GM18505 (cell line): ENCODE data around the gene SH3PXD2A.

Source experiments
- ATAC-seq: cut with Tn5 transposase; IDR thresholded peaks from one replicate; pipeline ENCODE4 v1.9.1; 2021; ENCODE audit not compliant: unreplicated experiment
- POLR2A ChIP-seq: IDR thresholded peaks from 4 replicates; pipeline ENCODE4 v1.6.1; 2011; ENCODE audit warnings: borderline replicate concordance; ENCODE audit not compliant: insufficient read depth, insufficient read length; ENCODE audit errors: extremely low read depth

The SH3PXD2A gene

GRCh38 chr10:103564776-103565520, 290.4 kb downstream of the SH3PXD2A start:
- TF ChIP-seq POLR2A: no peak
- no peak for ATAC-seq

GRCh38 chr10:103564116-103564501, 291.3 kb downstream of the SH3PXD2A start:
- no peak for TF ChIP-seq POLR2A
- ATAC-seq: no peak

- no peak for TF ChIP-seq POLR2A
- ATAC-seq: no peak
Observed at GRCh38 chr10:103563231-103564115, 291.9 kb downstream of the SH3PXD2A start.

DNA sequence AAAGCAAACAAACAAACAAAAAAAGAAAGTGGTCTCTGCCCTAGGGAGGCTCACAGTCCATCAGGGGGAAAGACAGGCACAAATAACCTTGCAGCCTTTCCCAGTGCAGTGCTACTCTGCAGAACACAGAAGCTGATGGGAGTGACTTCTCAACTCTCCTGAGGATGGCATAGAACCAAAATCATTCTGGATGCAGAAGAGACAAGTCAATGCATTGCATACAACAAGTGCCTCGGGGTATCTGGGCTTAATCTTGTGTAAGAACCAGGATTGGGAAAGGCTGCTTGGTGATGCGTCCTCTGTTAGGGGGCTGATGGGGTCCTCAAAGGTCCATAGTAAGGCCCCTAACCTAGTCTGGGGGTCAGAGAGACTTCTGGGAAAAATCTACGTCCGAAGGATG, 293.0 kb downstream of the SH3PXD2A start:
- no peak for TF ChIP-seq POLR2A
- no peak for ATAC-seq

DNA sequence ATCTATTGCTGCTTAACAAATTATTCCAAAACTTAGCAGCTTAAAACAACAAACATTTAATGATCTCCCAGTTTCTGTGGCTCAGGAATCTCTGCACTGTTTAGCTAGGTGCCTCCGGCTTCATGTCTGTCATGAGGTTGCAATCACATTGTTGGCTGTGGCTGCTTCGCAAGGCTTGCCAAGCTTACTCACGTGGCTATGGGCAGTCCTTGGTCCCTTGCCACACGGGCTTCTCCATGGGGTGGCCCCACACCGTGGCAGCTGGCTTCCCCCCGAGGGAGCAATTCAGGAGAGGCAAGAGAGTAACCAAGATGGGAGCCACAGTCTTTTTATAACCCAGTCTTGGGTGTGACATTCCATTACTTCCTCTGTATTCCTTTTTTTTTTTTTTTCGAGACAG, 294.5 kb downstream of the SH3PXD2A start:
- TF ChIP-seq POLR2A: no peak
- no peak for ATAC-seq

DNA sequence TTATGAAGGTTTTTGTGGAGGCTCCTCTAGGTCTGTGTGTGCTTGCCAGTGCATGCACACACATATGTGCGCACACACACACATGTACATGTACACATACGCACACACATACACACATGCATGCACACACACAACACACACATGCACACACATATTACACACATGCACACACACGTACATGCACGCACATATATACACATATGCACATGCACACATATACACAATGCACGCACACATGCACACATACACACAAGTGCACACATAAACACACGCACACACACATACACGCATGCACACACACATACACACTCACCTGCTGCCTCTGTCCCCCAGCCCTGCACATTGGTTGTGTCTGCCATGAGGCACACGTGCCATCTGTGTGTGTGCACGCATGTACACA, 295.6 kb downstream of the SH3PXD2A start:
- no peak for ATAC-seq
- TF ChIP-seq POLR2A: no peak

GRCh38 chr10:103558911-103559310, 296.5 kb downstream of the SH3PXD2A start:
- no peak for TF ChIP-seq POLR2A
- no peak for ATAC-seq

DNA sequence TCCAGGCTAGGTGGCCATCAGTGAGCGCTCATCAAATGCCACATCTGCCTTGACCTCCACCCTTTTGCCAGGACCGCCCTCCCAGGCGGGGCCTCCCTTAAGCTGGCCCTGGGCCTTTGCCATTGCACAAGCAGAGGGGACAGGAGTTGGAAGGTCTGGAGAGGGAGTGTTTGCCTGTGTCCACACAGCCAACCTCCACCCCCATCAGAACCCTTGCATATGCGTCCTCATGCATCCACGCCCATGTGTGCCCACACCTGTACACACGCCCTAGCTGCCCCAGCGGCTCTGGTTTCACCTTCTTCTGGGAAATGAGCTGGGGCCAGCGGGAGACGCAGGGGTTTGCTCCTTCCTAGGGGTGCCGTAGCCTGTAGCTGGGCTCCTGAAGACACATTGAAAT, 297.9 kb downstream of the SH3PXD2A start:
- no peak for ATAC-seq
- TF ChIP-seq POLR2A: no peak

- no peak for ATAC-seq
- TF ChIP-seq POLR2A: no peak
Observed at GRCh38 chr10:103556383-103557007, 298.9 kb downstream of the SH3PXD2A start.

DNA sequence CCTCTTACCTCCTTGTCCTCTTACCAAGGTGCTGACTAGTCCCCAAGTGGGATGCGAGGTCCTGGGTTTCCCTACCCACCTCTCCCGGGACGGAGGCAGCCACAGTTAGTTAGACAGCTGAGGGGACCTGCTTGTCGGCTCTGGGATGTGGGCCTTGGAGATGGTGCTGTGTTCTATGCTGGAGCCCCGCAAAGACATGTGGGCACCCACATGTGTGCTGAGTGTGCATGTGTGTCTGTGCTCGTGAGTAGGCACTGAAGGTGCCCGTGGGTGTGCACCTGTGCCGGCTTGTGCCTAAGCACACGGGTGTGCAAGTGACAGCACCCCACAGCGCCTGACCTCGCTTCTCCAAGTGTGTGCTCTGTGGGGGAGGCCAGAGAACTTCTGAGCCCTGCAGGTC, 299.7 kb downstream of the SH3PXD2A start:
- ATAC-seq: no peak
- no peak for TF ChIP-seq POLR2A

- TF ChIP-seq POLR2A: no peak
- ATAC-seq: no peak
Observed at GRCh38 chr10:103555325-103555649, 300.1 kb downstream of the SH3PXD2A start.

- no peak for TF ChIP-seq POLR2A
- ATAC-seq: no peak
Observed at GRCh38 chr10:103554488-103555324, 300.7 kb downstream of the SH3PXD2A start.

GRCh38 chr10:103553743-103554487, 301.5 kb downstream of the SH3PXD2A start:
- TF ChIP-seq POLR2A: no peak
- no peak for ATAC-seq
